H1 (cell line): Measurements from ENCODE around the gene GDPGP1. TPM values are rescaled to one million over a fixed set of nuclear protein-coding genes. Genes with fewer than 3 reads are reported as not detected.

Experiments
- CHD1 ChIP-seq: IDR thresholded peaks from 2 replicates; pipeline ENCODE4 v1.6.1; 2012; ENCODE audit warnings: low read depth, low read length, improper control_type of control experiment
- SAP30 ChIP-seq: fragments of 300-600 bp; sonication (generic); IDR thresholded peaks from 2 replicates; pipeline ENCODE4 v1.7.1; 2012; ENCODE audit warnings: low read length, moderate library complexity, mild to moderate bottlenecking, inconsistent platforms; ENCODE audit not compliant: insufficient read depth, insufficient replicate concordance
- SIX5 ChIP-seq: IDR thresholded peaks from 2 replicates; pipeline ENCODE4 v1.6.1; 2011; ENCODE audit warnings: mild to moderate bottlenecking, low read depth, low read length
- SUZ12 ChIP-seq: fragments of 200-600 bp; sonication (generic); IDR thresholded peaks from 2 replicates; pipeline ENCODE4 v1.6.1; 2012; ENCODE audit warnings: mild to moderate bottlenecking, inconsistent platforms, low read length, moderate library complexity, mixed read lengths
- ZNF274 ChIP-seq: IDR thresholded peaks from 2 replicates; pipeline ENCODE4 v1.7.0; 2012; ENCODE audit warnings: low read length, borderline replicate concordance; ENCODE audit errors: extremely low read depth
- polyA plus RNA-seq, 7 experiments: library from polyadenylated mRNA; depleted of rRNA in 3 of 7; stranded (reverse) in 5 of 7; unstranded in 2 of 7; fragments of >200 nt in 5 of 7; fragments of 200-250 nt in 2 of 7; gene quantifications; 1 replicate in 5 of 7; 2 replicates in 1 of 7; 4 replicates in 1 of 7; pipeline versions ENCODE4 v1.2.1 to v1.2.3, GENCODE V29; 2011 to 2013; ENCODE audit warnings: missing spikeins in 2 of 7, mixed read lengths in 2 of 7
- total RNA-seq: library from RNA; stranded (reverse); fragmentation: NEBNext Ultra II Directional; extraction: Animal tissue kit (Norgen Biotek cat#: 25700); gene quantifications from 2 replicates; pipeline ENCODE4 v1.2.1, GENCODE V29; 2021
- TF ChIP-seq, protein P1 (sequence below): IDR thresholded peaks from 2 replicates; pipeline ENCODE4 v1.6.1; 2012; ENCODE audit warnings: inconsistent platforms

GDPGP1 gene
- total and polyA plus RNA-seq, 2 of the 8 experiments (the other 6 are each of a cell fraction or from before 2014, with no cell fraction given), result 1.8 to 5.6 TPM

DNA sequence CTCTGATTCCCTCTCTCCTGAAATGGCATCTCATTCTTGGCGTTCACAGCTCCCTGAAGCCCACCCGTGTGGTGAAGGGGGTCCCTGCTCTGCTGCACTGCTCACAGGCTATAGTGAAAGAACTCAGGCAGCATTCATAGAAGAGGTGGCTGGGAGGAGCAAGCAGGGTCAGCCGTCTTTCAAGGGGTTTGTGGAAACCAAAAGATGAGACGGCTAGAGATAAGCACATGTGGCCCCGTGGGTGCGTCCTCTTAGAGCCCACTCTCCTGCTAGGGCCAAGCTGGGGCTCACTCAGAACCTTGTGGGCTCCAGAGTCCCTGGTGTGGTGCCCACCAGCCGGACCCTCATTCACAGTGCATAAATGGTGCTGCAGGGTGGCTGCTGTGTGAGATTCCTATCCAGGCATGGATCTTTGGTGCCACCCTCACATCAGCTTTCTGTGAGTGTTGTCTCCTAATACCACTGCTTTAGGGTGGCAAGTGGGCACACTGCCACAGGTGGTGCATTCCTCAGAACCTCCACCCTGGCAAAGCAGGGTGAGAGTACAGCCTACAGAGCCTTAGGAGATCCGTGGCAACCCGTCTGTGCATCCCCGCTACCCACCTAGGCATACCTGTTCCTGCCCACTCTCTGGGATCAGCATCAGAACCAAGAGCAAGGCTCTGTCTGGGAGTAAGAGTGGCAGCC is 44.1 kb upstream of the GDPGP1 start (continued):
- TF ChIP-seq SAP30 (no peak), SUZ12 (no peak), ZNF274 (no peak), CHD1 (no peak), SIX5 (no peak)
- TF ChIP-seq, protein P1, sequence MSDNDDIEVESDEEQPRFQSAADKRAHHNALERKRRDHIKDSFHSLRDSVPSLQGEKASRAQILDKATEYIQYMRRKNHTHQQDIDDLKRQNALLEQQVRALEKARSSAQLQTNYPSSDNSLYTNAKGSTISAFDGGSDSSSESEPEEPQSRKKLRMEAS, result no peak
